ENCODE results near the gene HEMGN.

The HEMGN gene

GRCh38 chr9:97928986-97929604, 8.9 kb downstream of the HEMGN start:
- FAIRE-seq: no peak

GRCh38 chr9:97925497-97926334, 12.3 kb downstream of the HEMGN start:
- FAIRE-seq: no peak

GRCh38 chr9:97924386-97924785, 13.6 kb downstream of the HEMGN start:
- no peak for FAIRE-seq

GRCh38 chr9:97923529-97924108, 14.4 kb downstream of the HEMGN start:
- FAIRE-seq: peak; percentile 78

GRCh38 chr9:97921959-97922724, 15.8 kb downstream of the HEMGN start, which contains the start of gene TRMO:
TSS of gene TRMO (minus strand) at chr9:97922500. CDS start at chr9:97922493, 7 bp downstream.
- FAIRE-seq: no peak

GRCh38 chr9:97919217-97919813, 18.7 kb downstream of the HEMGN start:
- FAIRE-seq: no peak

GRCh38 chr9:97918611-97919010, 19.4 kb downstream of the HEMGN start:
- FAIRE-seq: no peak

- FAIRE-seq: no peak
These were observed 26.0 kb downstream of the HEMGN start for GRCh38 chr9:97911970-97912369.

GRCh38 chr9:97911528-97911927, 26.4 kb downstream of the HEMGN start:
- FAIRE-seq: no peak

- FAIRE-seq: no peak
These were observed 27.6 kb downstream of the HEMGN start for GRCh38 chr9:97910357-97910756.

GRCh38 chr9:97908705-97909104, 29.3 kb downstream of the HEMGN start:
- FAIRE-seq: no peak

GRCh38 chr9:97907632-97908031, 30.3 kb downstream of the HEMGN start:
- no peak for FAIRE-seq

GRCh38 chr9:97907046-97907445, 30.9 kb downstream of the HEMGN start:
- no peak for FAIRE-seq

GRCh38 chr9:97906236-97906831, 31.6 kb downstream of the HEMGN start:
- no peak for FAIRE-seq

GRCh38 chr9:97905228-97905627, 32.7 kb downstream of the HEMGN start:
- no peak for FAIRE-seq

GRCh38 chr9:97904725-97905124, 33.2 kb downstream of the HEMGN start:
- FAIRE-seq: no peak

- no peak for FAIRE-seq
These were observed 34.8 kb downstream of the HEMGN start for GRCh38 chr9:97903177-97903576.

GRCh38 chr9:97900738-97901565, 37.0 kb downstream of the HEMGN start:
- FAIRE-seq: no peak

GRCh38 chr9:97900103-97900737, 37.8 kb downstream of the HEMGN start:
- no peak for FAIRE-seq

GRCh38 chr9:97895695-97896332, 42.2 kb downstream of the HEMGN start:
- no peak for FAIRE-seq
